Fibroblast of pulmonary artery (primary cell): ENCODE measurements around the gene TTLL7.

Experiments used
- DNase-seq: peaks from one replicate; pipeline ENCODE4 v3.0.0-alpha.2; 2010; ENCODE audit warnings: low read depth
- H3K4me3 ChIP-seq: replicated peaks from 2 replicates; pipeline ENCODE4 v1.5.1; 2011; ENCODE audit warnings: low read depth, mild to moderate bottlenecking, control low read depth, low read length, moderate library complexity
- CTCF ChIP-seq: IDR thresholded peaks from 2 replicates; pipeline ENCODE4 v1.5.1; 2011; ENCODE audit warnings: mild to moderate bottlenecking, control low read depth, low read length, inconsistent platforms; ENCODE audit errors: missing control alignments

Gene TTLL7

DNA sequence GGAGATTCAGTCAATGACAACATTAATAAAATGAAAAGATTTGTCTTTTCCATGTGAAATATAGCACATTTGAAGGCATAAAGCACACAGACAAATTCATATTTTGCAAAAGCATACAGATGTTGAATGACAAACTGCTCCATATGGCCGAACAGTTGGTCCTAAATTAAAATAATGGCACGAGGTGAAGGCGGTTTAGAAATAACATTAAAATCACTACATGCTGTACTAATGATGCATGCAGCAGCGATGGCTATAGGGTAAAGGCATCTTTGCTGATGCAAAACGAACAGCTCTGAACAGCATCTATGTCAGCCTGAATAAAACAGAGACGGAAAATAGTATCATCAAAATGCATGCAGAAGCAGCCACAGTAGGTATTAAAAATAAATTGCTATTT lies 102.6 kb downstream of the TTLL7 start:
- TF ChIP-seq CTCF, result no peak
- no peak for DNase-seq

GRCh38 chr1:83889707-83890106 lies 109.2 kb downstream of the TTLL7 start:
- peak; percentile 52 for DNase-seq
- H3K4me3 ChIP-seq, result no peak overlapping the region
- TF ChIP-seq CTCF, result no peak

More for the DNA sequence above, 102.6 kb downstream of the TTLL7 start:
- H3K4me3 ChIP-seq, result no peak overlapping the region

GRCh38 chr1:83887483-83887882 lies 111.4 kb downstream of the TTLL7 start:
- H3K4me3 ChIP-seq, result no peak overlapping the region
- TF ChIP-seq CTCF, result no peak
- no peak for DNase-seq

- no peak for TF ChIP-seq CTCF
- no peak for DNase-seq
- H3K4me3 ChIP-seq, result no peak overlapping the region
These were observed 115.0 kb downstream of the TTLL7 start for GRCh38 chr1:83883979-83884378.

- peak; percentile 40 for TF ChIP-seq CTCF
- H3K4me3 ChIP-seq, result no peak overlapping the region
- peak; percentile 72 for DNase-seq
These were observed 116.0 kb downstream of the TTLL7 start for GRCh38 chr1:83882906-83883305.

DNA sequence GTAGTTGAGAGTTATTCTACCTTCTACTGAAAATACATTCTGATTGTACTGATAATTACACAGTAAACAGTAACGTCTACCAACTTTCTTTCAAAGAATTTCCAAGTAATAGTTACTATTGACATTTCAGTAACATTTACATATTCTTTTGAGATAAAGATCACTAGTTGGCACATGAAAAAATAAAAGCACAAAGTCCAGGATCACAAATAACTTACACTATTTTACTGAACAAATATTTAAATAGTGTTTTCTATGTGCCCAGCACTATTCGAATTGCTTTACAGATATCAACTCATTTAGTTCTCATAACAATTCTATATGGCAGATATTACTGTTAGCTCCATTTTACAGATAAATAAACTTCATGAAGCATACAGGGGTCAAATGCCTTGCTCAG lies 126.4 kb downstream of the TTLL7 start:
- TF ChIP-seq CTCF, result no peak
- H3K4me3 ChIP-seq, result no peak overlapping the region
- no peak for DNase-seq

DNA sequence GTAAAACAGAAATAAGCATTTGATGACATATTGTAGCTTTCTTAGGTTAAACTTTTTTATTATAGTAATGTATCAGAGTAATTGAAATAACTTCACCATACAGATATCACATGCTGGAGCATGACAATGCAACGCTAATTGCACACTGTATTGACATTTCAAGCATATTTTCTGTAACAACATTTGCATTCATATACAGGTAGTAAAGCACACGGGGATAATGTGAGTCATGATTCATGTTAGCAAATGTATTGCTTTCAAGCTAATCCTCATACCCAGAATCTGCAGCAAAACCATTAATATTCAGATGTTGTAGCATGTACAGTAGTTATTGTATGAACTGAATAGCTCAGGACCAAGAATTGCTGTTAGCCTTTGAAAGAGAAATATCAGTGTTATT lies 133.9 kb downstream of the TTLL7 start:
- DNase-seq, result no peak
- no peak for TF ChIP-seq CTCF
- H3K4me3 ChIP-seq, result no peak overlapping the region
